Naive thymus-derived CD8-positive, alpha-beta T cell (primary cell): ENCODE measurements around the gene SUMF1. TPM values are rescaled to one million over a fixed set of nuclear protein-coding genes. Genes with fewer than 3 reads are reported as not detected.

Experiments used
- ATAC-seq, 2 donors: fragments of 150-1000 bp; cut with Tn5 transposase in 1 of 2; sonication (Bioruptor Pico), chemical (Tn5 transposase) in 1 of 2; 1 replicate in 1 of 2; 2 replicates in 1 of 2; pipeline ENCODE4 v1.10.0; 2021; ENCODE audit warnings: mild to moderate bottlenecking in 2 of 2, moderate library complexity in 2 of 2
- POLR2A ChIA-PET: fragments of 350-600 bp; sonication (Branson Sonifier 250); formaldehyde crosslinking; loops from one replicate; lab custom pipeline; 2021; ENCODE audit warnings: antibody characterized with exemption; lab: Charles Lee
- DNase-seq, 10 donors: peaks; one replicate each; pipeline versions ENCODE4 v3.0.0 to v3.0.0-alpha.2; 2020 to 2022
- H3K27ac Mint-ChIP-seq, 10 donors: one replicate each; pipeline ENCODE4 v1.8.0; 2020 to 2022; ENCODE audit warnings: mild to moderate bottlenecking in 10 of 10, mixed read lengths in 10 of 10, moderate library complexity in 4 of 10, inconsistent platforms in 1 of 10
- H3K27me3 Mint-ChIP-seq, 5 donors: one replicate each; pipeline ENCODE4 v1.8.0; 2021 to 2022; ENCODE audit warnings: mixed read lengths in 5 of 5
- H3K36me3 Mint-ChIP-seq, 3 donors: one replicate each; pipeline ENCODE4 v1.8.0; 2020 to 2022; ENCODE audit warnings: mixed read lengths in 3 of 3, mild to moderate bottlenecking in 2 of 3, inconsistent platforms in 1 of 3
- H3K4me1 Mint-ChIP-seq, 4 donors: one replicate each; pipeline ENCODE4 v1.8.0; 2021 to 2022; ENCODE audit warnings: mixed read lengths in 4 of 4
- H3K4me3 Mint-ChIP-seq, 10 donors: one replicate each; pipeline ENCODE4 v1.8.0; 2020 to 2022; ENCODE audit warnings: mild to moderate bottlenecking in 10 of 10, mixed read lengths in 10 of 10, moderate library complexity in 6 of 10, inconsistent platforms in 1 of 10
- H3K9me3 Mint-ChIP-seq, 9 donors: one replicate each; pipeline ENCODE4 v1.8.0; 2020 to 2022; ENCODE audit warnings: mixed read lengths in 9 of 9, mild to moderate bottlenecking in 3 of 9, inconsistent platforms in 1 of 9, moderate library complexity in 1 of 9
- polyA plus RNA-seq, 3 donors: library from polyadenylated mRNA; unstranded; fragments of 300-500 nt; fragmentation: Illumina TruSeq; gene quantifications; one replicate each; pipeline ENCODE4 v1.2.3, GENCODE V29; 2021
- total RNA-seq, 8 experiments: library from RNA in 2 of 8; stranded (reverse) in 2 of 8; gene quantifications; one replicate each; pipeline ENCODE4 v1.2.3 and lab custom pipeline; 2021 to 2026

The SUMF1 gene
- total and polyA plus RNA-seq, 5 experiments from 2014 or later = 13.7 to 36.4 (median 23.4) TPM

DNA sequence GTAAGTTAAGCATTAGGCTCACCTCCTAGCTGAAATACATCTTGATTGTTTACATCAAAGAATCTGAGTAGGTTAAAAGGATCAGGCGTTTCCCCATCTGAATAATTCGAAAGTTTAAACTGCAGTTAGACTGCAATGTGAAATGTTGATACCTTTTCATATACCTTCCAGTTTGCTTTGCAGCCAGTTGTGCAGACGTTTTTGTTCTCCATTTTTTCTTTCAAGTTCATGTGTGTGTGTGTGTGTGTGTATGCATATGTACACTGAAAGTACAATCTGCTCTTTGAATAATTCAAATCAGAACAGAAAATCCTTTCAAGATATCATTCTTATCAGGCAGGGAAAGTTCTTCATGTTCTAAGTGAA lies 29.0 kb upstream of the SUMF1 start:
- Mint-ChIP-seq H3K27me3 (no peaks in the 10 kb centered on the region), H3K27ac (peak overlapping the region; percentile 20 to 94 (median 83)), H3K4me3 (peak overlapping the region in 9 of 10 donors; percentile 26 to 98 (median 97)), H3K9me3 (no peaks in the 10 kb centered on the region), H3K4me1 (peaks cover 27 to 56% (median 42%) of the 10 kb centered on the region in 4 donors), H3K36me3 (peaks cover 0 to 37% (median 2%) of the 10 kb centered on the region in 3 donors)
- no peak for DNase-seq
- no peak for ATAC-seq
- POLR2A ChIA-PET = interaction anchor here (4.2 to 4.5 kb wide), 2 partner anchors 8 to 28 kb away, joined by 59 to 65 read pairs; partner anchors contain the start of gene SUMF1

DNA sequence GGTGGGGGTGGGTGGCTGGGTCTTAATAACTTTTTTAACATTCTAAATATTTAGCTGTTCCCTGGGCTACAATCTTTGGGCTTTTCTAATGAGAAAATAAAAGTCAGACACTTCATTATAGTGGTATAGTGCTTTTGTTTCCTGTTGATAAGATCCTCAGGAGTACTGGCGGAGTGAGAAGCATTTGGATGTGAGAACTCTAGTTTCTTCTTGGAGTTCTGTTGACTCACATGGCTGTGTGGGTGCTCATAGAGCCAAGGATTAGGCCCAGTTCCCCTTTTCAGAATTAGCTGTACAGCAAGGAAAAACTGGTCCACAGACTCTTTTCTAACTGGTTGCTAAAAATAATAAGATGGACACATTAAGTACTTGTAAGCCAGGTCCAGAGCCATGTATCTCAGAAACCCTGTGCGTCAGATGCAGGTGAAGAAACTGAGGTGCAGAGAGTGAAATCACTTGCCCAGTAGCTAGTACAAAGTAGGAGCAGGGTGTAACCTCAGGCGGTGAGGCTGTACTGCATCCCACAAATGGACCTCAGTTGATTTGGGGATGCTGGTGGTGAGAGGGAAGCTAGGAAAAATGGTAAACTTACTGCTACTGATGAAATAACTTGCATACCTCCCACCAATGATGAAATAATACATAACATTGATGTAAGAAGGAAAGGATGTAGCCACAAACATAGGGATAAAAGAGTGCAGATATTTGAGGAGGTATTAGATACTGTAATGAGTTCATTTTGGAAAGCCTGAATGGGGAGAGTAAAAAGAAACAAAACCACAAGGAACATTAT lies 28.4 kb upstream of the SUMF1 start:
- no peaks in the 10 kb centered on the region for H3K27me3 Mint-ChIP-seq
- no peaks in the 10 kb centered on the region for H3K9me3 Mint-ChIP-seq
- POLR2A ChIA-PET = interaction anchor here (0.7 to 4.5 kb wide), 5 partner anchors 9 to 51 kb away, joined by 3 to 87 read pairs (median 59); partner anchors contain the start of gene SUMF1
- peak overlapping the region; percentile 93 to 98 (median 97) for H3K4me3 Mint-ChIP-seq
- peaks cover 29 to 60% (median 42%) of the 10 kb centered on the region in 4 donors for H3K4me1 Mint-ChIP-seq
- ATAC-seq (no peak), DNase-seq (no peak)
- peaks cover 0 to 31% (median 2%) of the 10 kb centered on the region in 3 donors for H3K36me3 Mint-ChIP-seq
- peak overlapping the region in 9 of 10 donors; percentile 4 to 96 (median 86) for H3K27ac Mint-ChIP-seq

DNA sequence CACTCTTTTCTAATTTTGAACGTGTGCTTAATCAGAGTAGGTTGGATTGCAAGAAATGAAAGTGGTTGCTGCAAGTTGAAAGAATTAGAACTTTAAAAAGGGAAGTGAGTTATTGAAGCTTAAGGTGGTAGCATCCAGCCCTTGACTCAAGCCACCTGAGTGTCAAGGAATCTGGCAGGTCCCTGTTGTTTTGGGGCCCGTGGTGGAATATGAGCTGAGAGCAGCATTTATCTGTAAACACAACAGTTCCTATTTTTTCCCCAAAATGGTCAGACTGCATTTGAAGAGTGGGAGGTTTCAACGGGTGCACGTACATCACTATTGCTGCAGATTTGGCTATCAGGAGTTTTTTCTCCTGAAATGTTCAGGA lies 27.8 kb upstream of the SUMF1 start:
- Mint-ChIP-seq H3K36me3 (peaks cover 0 to 25% (median 2%) of the 10 kb centered on the region in 3 donors), H3K4me1 (peaks cover 29 to 60% (median 42%) of the 10 kb centered on the region in 4 donors), H3K27ac (peak overlapping the region; percentile 81 to 96 (median 93)), H3K27me3 (no peaks in the 10 kb centered on the region), H3K9me3 (no peaks in the 10 kb centered on the region), H3K4me3 (peak overlapping the region; percentile 93 to 98 (median 97))
- DNase-seq (no peak), ATAC-seq (no peak)
- POLR2A ChIA-PET = interaction anchor here (0.7 to 4.5 kb wide), 5 partner anchors 9 to 50 kb away, joined by 3 to 87 read pairs (median 59); partner anchors contain the start of gene SUMF1

DNA sequence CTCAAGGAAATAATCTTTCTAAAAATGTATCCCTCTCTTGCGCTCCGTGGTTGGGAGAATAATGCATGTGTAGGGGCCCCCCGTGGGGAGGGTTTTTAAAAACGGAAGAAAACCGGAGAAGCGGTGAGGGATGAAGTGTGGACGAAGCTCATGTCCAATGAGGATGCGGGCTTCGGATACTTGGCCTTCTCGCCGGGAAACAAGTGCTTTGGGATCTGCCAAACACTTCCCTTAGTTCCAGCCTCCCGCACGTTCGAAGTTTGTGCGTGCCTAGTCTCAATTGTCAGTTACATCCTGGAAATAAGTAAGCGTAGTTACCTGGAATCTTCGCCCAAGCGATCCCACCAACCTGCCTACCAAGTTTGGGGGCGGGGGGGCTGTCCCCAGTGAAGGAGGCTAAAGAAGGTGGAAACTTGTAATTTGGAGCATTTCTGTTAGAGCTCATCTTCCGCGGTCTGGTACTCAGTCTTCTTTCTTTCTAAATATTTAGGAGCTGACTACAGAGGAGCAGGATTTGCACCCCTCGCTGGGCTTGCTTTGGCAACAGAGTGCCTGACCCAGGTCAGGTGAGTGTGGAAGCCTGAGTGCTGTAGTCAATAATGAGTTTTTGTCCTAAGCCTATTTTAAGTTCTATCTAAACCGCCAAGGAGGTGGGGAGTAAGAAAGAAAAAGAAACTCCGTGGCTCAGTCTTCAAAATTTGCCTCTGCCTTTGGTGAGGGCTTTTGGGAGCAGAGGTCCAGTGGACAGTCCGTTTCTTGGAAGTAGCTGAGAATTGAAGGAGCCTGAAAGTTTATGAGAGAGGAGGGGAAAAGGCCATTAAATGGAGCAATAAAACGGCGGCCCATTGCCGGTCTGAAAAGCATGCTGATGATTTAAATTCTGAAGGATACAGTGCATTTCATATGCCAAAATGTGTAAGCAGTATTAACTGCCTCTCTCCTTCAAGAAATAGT lies 27.1 kb upstream of the SUMF1 start:
- no peaks in the 10 kb centered on the region for H3K9me3 Mint-ChIP-seq
- peaks cover 0 to 21% (median 0%) of the 10 kb centered on the region in 3 donors for H3K36me3 Mint-ChIP-seq
- H3K27ac Mint-ChIP-seq = peak overlapping the region; percentile 81 to 96 (median 93)
- H3K27me3 Mint-ChIP-seq = no peaks in the 10 kb centered on the region
- H3K4me1 Mint-ChIP-seq = peaks cover 29 to 60% (median 42%) of the 10 kb centered on the region in 4 donors
- no peak for ATAC-seq
- H3K4me3 Mint-ChIP-seq = peak overlapping the region; percentile 93 to 98 (median 97)
- DNase-seq = peak in 3 of 10 donors; percentile 6 to 19 (median 15)
- POLR2A ChIA-PET = interaction anchor here (0.7 to 4.5 kb wide), 15 partner anchors 10 to 1302 kb away, joined by 3 to 87 read pairs (median 8); partner anchors contain the start of genes EDEM1, SETMAR and SUMF1

- POLR2A ChIA-PET = interaction anchor here (0.6 to 4.5 kb wide), 24 partner anchors 11 to 1301 kb away, joined by 3 to 87 read pairs (median 5); partner anchors contain the start of genes EDEM1, SETMAR and SUMF1
- DNase-seq = peak; percentile 90 to 100 (median 98)
- peaks cover 29 to 58% (median 37%) of the 10 kb centered on the region in 4 donors for H3K4me1 Mint-ChIP-seq
Observed at GRCh38 chr3:4493014-4493940, 26.2 kb upstream of the SUMF1 start, which contains the start of gene ITPR1. ITPR1 (plus strand) TSS chr3:4493348; CDS start chr3:4516492, 23,144 bp downstream.

DNA sequence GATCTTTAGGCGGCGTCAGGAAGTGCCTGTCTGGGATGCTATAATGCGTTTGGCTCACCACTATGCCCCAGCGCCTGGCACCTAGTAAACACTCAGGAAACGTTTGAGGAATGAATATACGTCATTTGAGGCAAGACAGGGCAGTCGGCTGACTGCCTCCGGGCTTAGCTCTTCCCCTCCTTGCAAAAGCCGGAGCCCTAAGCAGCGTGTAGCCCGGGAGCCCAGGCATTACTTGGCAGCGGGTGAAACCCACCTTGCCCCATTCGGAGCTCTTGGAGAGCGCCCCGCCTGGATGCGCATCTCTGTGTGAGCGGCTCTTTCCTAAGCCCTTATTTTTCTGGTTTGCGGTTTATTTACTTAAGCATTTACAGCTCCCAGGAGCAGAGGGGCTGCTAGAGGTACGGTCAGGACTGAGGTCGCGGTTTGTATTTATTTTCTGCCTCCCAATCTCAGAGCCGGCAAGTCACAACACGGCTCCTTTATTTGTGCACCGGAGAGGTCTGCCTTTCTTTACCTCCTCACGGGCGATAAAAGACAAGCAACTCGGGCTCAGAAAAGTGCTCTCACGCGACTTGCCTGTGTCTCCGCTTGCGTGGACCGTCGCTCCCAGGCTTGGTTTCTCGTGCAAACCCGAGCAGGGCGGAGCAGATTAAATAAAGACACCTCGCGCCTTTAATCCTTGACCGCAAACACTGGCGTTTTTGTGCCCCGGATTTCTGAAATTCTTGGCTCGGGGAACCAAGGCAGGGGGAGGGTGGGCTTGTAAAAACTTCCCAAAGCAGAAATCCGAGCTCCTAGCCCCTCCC lies 25.3 kb upstream of the SUMF1 start:
- peak overlapping the region; percentile 34 to 96 (median 93) for H3K27ac Mint-ChIP-seq
- DNase-seq (peak; percentile 18 to 66 (median 39)), ATAC-seq (peak; percentile 21 to 37)
- POLR2A ChIA-PET = interaction anchor here (0.9 to 4.5 kb wide), 17 partner anchors 11 to 696 kb away, joined by 3 to 87 read pairs (median 6); partner anchors contain the start of genes EDEM1, SETMAR and SUMF1
- H3K4me1 Mint-ChIP-seq = peaks cover 27 to 50% (median 32%) of the 10 kb centered on the region in 4 donors
- H3K27me3 Mint-ChIP-seq = no peaks in the 10 kb centered on the region
- H3K36me3 Mint-ChIP-seq = peaks cover 0 to 7% (median 0%) of the 10 kb centered on the region in 3 donors
- no peaks in the 10 kb centered on the region for H3K9me3 Mint-ChIP-seq
- peak overlapping the region; percentile 93 to 98 (median 97) for H3K4me3 Mint-ChIP-seq

More at GRCh38 chr3:4493014-4493940, 26.2 kb upstream of the SUMF1 start, which contains the start of gene ITPR1:
- peak; percentile 85 to 87 for ATAC-seq
- peaks cover 0 to 13% (median 0%) of the 10 kb centered on the region in 3 donors for H3K36me3 Mint-ChIP-seq
- H3K4me3 Mint-ChIP-seq = peak within 1 kb of the TSS; percentile 93 to 98 (median 97)
- H3K27me3 Mint-ChIP-seq = no peaks in the 10 kb centered on the region
- peak within 1 kb of the TSS; percentile 81 to 96 (median 93) for H3K27ac Mint-ChIP-seq
- H3K9me3 Mint-ChIP-seq = no peaks in the 10 kb centered on the region

- DNase-seq (no peak), ATAC-seq (no peak)
- peaks cover 0 to 7% (median 0%) of the 10 kb centered on the region in 3 donors for H3K36me3 Mint-ChIP-seq
- H3K27ac Mint-ChIP-seq = peak overlapping the region in 5 of 10 donors; percentile 81 to 94 (median 93)
- POLR2A ChIA-PET = interaction anchor here (1.0 to 4.5 kb wide), 5 partner anchors 12 to 28 kb away, joined by 3 to 87 read pairs (median 59); partner anchors contain the start of gene SUMF1
- H3K9me3 Mint-ChIP-seq = no peaks in the 10 kb centered on the region
- H3K4me1 Mint-ChIP-seq = peaks cover 27 to 46% (median 30%) of the 10 kb centered on the region in 4 donors
- H3K27me3 Mint-ChIP-seq = no peaks in the 10 kb centered on the region
- peak overlapping the region; percentile 93 to 98 (median 97) for H3K4me3 Mint-ChIP-seq
Observed at GRCh38 chr3:4491855-4492207, 24.8 kb upstream of the SUMF1 start.

DNA sequence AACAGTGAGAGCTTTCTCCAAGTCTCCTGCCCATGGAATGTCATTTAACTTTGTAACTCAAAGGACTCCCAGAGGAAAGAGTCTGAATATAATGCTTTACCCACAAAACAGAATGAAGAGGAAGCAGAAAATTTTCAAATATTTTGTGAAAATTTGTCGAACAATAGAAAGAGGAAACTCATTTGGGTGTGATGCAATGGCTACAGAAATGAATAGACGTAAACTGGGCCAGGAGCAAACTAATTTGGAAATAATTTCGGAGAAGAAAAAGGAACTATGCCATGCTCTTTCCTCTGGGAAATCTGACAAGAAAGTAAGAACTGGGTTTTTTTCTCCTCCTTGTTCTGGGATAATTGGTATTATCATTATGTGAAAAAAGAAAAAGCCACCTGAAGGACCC lies 11.2 kb upstream of the SUMF1 start:
- Mint-ChIP-seq H3K4me3 (no peak overlapping the region), H3K4me1 (peaks cover 0 to 12% (median 3%) of the 10 kb centered on the region in 4 donors), H3K9me3 (no peaks in the 10 kb centered on the region), H3K27ac (no peak overlapping the region), H3K27me3 (peaks cover 5 to 24% (median 9%) of the 10 kb centered on the region in 5 donors), H3K36me3 (no peaks in the 10 kb centered on the region)
- no peak for DNase-seq
- POLR2A ChIA-PET = no interaction called here
- ATAC-seq = no peak

DNA sequence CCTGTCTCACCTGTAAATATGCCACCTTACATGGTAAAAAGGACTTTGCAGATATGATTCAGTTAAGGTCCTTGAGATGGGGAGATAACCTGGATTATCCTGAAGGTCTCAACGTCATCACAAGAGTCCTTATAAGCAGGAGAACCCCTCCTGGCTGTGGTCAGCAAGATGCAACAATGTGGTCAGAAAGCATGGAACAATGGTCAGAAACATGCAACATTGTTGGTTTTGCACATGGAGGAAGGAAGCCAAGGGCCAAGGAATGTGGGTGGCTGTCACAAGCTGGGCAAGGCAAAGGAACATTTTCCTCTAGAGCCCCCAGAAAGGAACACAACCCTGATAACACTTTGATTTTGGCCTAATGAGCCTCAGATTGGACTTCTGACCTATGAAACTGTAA lies 9.4 kb upstream of the SUMF1 start:
- POLR2A ChIA-PET = no interaction called here
- Mint-ChIP-seq H3K27me3 (peaks cover 5 to 29% (median 18%) of the 10 kb centered on the region in 5 donors), H3K36me3 (no peaks in the 10 kb centered on the region), H3K4me1 (peaks cover 0 to 12% (median 3%) of the 10 kb centered on the region in 4 donors), H3K9me3 (no peaks in the 10 kb centered on the region), H3K27ac (no peak overlapping the region), H3K4me3 (no peak overlapping the region)
- no peak for DNase-seq
- ATAC-seq = no peak

GRCh38 chr3:4475804-4476203 lies 8.7 kb upstream of the SUMF1 start:
- Mint-ChIP-seq H3K36me3 (no peaks in the 10 kb centered on the region), H3K9me3 (no peaks in the 10 kb centered on the region), H3K27ac (no peak overlapping the region), H3K4me1 (peaks cover 0 to 12% (median 3%) of the 10 kb centered on the region in 4 donors), H3K4me3 (no peak overlapping the region), H3K27me3 (peaks cover 5 to 29% (median 18%) of the 10 kb centered on the region in 5 donors)
- ATAC-seq (no peak), DNase-seq (no peak)
- POLR2A ChIA-PET = interaction anchor here (1.6 kb wide), 1 partner anchor 18 kb away, joined by 8 read pairs; the partner anchor contains the start of gene ITPR1
